HCT116 (cell line): ENCODE data around the gene NPHS1.

Source experiments
- CEBPB ChIP-seq: IDR thresholded peaks from 2 replicates; pipeline ENCODE4 v1.6.1; 2012; ENCODE audit warnings: low read depth
- EGR1 ChIP-seq: IDR thresholded peaks from 2 replicates; pipeline ENCODE4 v1.6.1; 2012; ENCODE audit warnings: low read depth
- ELF1 ChIP-seq: IDR thresholded peaks from 2 replicates; pipeline ENCODE4 v1.6.1; 2012; ENCODE audit warnings: low read depth, borderline replicate concordance
- EZH2 ChIP-seq: fragments of 200-600 bp; sonication (generic); IDR thresholded peaks from 2 replicates; pipeline ENCODE4 v1.6.1; 2017; ENCODE audit warnings: antibody characterized with exemption, mixed run types
- EZH2phosphoT487 ChIP-seq: fragments of 200-600 bp; IDR thresholded peaks from 2 replicates; pipeline ENCODE4 v1.6.1; 2018; ENCODE audit warnings: antibody characterized with exemption, borderline replicate concordance
- JUND ChIP-seq: IDR thresholded peaks from 2 replicates; pipeline ENCODE4 v1.6.1; 2012
- POLR2A ChIP-seq: IDR thresholded peaks from 2 replicates; pipeline ENCODE4 v1.7.0; 2011; ENCODE audit warnings: borderline replicate concordance; ENCODE audit not compliant: insufficient read depth, insufficient read length; ENCODE audit errors: extremely low read depth
- POLR2AphosphoS5 ChIP-seq: IDR thresholded peaks from 2 replicates; pipeline ENCODE4 v1.6.1; 2011; ENCODE audit warnings: mild to moderate bottlenecking, low read depth, low read length, moderate library complexity
- YY1 ChIP-seq: IDR thresholded peaks from 2 replicates; pipeline ENCODE4 v1.6.1; 2011; ENCODE audit warnings: low read length, low read depth, moderate library complexity, mild to moderate bottlenecking; ENCODE audit not compliant: insufficient replicate concordance; ENCODE audit errors: extremely low read depth
- ZNF274 ChIP-seq: fragments of 200-500 bp; sonication (Bioruptor generic); IDR thresholded peaks from 2 replicates; pipeline ENCODE4 v1.6.1; 2014; ENCODE audit warnings: mild to moderate bottlenecking, low read depth, low read length, inconsistent platforms
- TF ChIP-seq, protein P1 (sequence below), 3 experiments: fragments of 200-600 bp in 1 of 3; sonication (generic) in 1 of 3; IDR thresholded peaks in 2 of 3; conservative IDR thresholded peaks in 1 of 3; 2 replicates each; pipeline ENCODE4 v1.5.1; 2012 to 2017; ENCODE audit warnings: low read depth in 2 of 3, low read length in 2 of 3, antibody characterized with exemption in 1 of 3, borderline replicate concordance in 1 of 3, control low read depth in 1 of 3, mild to moderate bottlenecking in 1 of 3, mixed read lengths in 1 of 3, mixed run types in 1 of 3, moderate library complexity in 1 of 3; ENCODE audit not compliant: insufficient read depth in 1 of 3

GRCh38 chr19:35789978-35790944 lies 62.0 kb downstream of the NPHS1 start:
- TF ChIP-seq, protein P1, sequence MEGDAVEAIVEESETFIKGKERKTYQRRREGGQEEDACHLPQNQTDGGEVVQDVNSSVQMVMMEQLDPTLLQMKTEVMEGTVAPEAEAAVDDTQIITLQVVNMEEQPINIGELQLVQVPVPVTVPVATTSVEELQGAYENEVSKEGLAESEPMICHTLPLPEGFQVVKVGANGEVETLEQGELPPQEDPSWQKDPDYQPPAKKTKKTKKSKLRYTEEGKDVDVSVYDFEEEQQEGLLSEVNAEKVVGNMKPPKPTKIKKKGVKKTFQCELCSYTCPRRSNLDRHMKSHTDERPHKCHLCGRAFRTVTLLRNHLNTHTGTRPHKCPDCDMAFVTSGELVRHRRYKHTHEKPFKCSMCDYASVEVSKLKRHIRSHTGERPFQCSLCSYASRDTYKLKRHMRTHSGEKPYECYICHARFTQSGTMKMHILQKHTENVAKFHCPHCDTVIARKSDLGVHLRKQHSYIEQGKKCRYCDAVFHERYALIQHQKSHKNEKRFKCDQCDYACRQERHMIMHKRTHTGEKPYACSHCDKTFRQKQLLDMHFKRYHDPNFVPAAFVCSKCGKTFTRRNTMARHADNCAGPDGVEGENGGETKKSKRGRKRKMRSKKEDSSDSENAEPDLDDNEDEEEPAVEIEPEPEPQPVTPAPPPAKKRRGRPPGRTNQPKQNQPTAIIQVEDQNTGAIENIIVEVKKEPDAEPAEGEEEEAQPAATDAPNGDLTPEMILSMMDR (IDR thresholded peaks at IDR 0.05 in 2 of 3, conservative IDR thresholded peaks at IDR 0.05 in 1 of 3; ENCODE audit: borderline replicate concordance in 1 of 3, insufficient read depth in 1 of 3, low read depth in 2 of 3, low read length in 2 of 3): no peak
- TF ChIP-seq POLR2A (no peak), JUND (no peak), CEBPB (no peak), EZH2 (no peak), YY1 (no peak), EZH2phosphoT487 (no peak), ELF1 (no peak), EGR1 (no peak), ZNF274 (no peak), POLR2AphosphoS5 (no peak)
